OCI-LY7 (cell line): ENCODE results near the gene OR2AT4. TPM values are rescaled to one million over a fixed set of nuclear protein-coding genes. Genes with fewer than 3 reads are reported as not detected.

Source experiments
- BruUV-seq: library from RNA; stranded (reverse); fragments of 400-500 nt; replicated peaks from 2 replicates; lab custom pipeline; 2021; lab: Mats Ljungman, UMichigan
- CTCF ChIA-PET: fragments of 300-600 bp; sonication (Branson Sonifier 250); formaldehyde crosslinking; loops from one replicate; lab custom pipeline; 2022; ENCODE audit warnings: antibody characterized with exemption; ENCODE audit not compliant: unreplicated experiment; lab: Charles Lee
- POLR2A ChIA-PET: fragments of 300-600 bp; sonication (Branson Sonifier 250); formaldehyde crosslinking; loops from one replicate; lab custom pipeline; 2022; ENCODE audit warnings: antibody characterized with exemption; lab: Charles Lee
- DNase-seq: peaks from one replicate; pipeline ENCODE4 v3.0.0-alpha.2; 2015; ENCODE audit warnings: low spot score
- H2AFZ ChIP-seq: fragments of 200-600 bp; sonication (generic), shearing (Covaris generic); 2 replicates; pipeline ENCODE4 v1.6.1; 2014; ENCODE audit warnings: mild to moderate bottlenecking, antibody characterized with exemption, low read length, moderate library complexity
- H3K27ac ChIP-seq: fragments of 200-600 bp; sonication (generic); 2 replicates; pipeline ENCODE4 v1.5.1; 2014; ENCODE audit warnings: mixed run types, low read depth, mild to moderate bottlenecking, moderate library complexity, low read length, inconsistent platforms; ENCODE audit not compliant: poor library complexity, severe bottlenecking
- H3K36me3 ChIP-seq: fragments of 200-600 bp; sonication (generic); 2 replicates; pipeline ENCODE4 v1.6.1; 2014; ENCODE audit warnings: mild to moderate bottlenecking, antibody characterized with exemption, low read length, moderate library complexity, mixed read lengths; ENCODE audit not compliant: insufficient read depth
- H3K4me1 ChIP-seq: fragments of 200-600 bp; sonication (generic); 2 replicates; pipeline ENCODE4 v1.5.1; 2014; ENCODE audit warnings: mild to moderate bottlenecking, low read length; ENCODE audit not compliant: insufficient read depth, poor library complexity, severe bottlenecking
- H3K4me2 ChIP-seq: fragments of 200-600 bp; sonication (generic); 2 replicates; pipeline ENCODE4 v1.6.1; 2014; ENCODE audit warnings: mild to moderate bottlenecking, low read length
- H3K4me3 ChIP-seq: fragments of 200-600 bp; sonication (generic); 2 replicates; pipeline ENCODE4 v1.5.1; 2014; ENCODE audit warnings: mild to moderate bottlenecking, low read depth, low read length; ENCODE audit not compliant: poor library complexity, severe bottlenecking
- H3K79me2 ChIP-seq: fragments of 200-600 bp; sonication (generic); 2 replicates; pipeline ENCODE4 v1.6.1; 2016; ENCODE audit warnings: low read depth, mild to moderate bottlenecking, low read length, moderate library complexity, mixed read lengths; ENCODE audit not compliant: insufficient read depth
- H3K9me2 ChIP-seq: fragments of 200-600 bp; sonication (generic); 2 replicates; pipeline ENCODE4 v1.6.1; 2016; ENCODE audit warnings: mild to moderate bottlenecking, low read length, mixed read lengths; ENCODE audit not compliant: insufficient read depth
- H3K9me3 ChIP-seq: fragments of 200-600 bp; sonication (generic); 2 replicates; pipeline ENCODE4 v1.6.1; 2014; ENCODE audit warnings: mild to moderate bottlenecking, mixed run types, low read length, mixed read lengths
- H4K20me1 ChIP-seq: fragments of 200-600 bp; sonication (generic); 2 replicates; pipeline ENCODE4 v1.6.1; 2014; ENCODE audit warnings: mild to moderate bottlenecking, antibody characterized with exemption, low read length, moderate library complexity, mixed read lengths; ENCODE audit not compliant: insufficient read depth
- EZH2phosphoT487 ChIP-seq: fragments of 200-600 bp; sonication (generic); IDR thresholded peaks from 2 replicates; pipeline ENCODE4 v1.6.1; 2018; ENCODE audit warnings: low read depth, borderline replicate concordance, mild to moderate bottlenecking, mixed run types, antibody characterized with exemption, low read length, moderate library complexity, mixed read lengths
- intact Hi-C: fragments of 100-400 bp; cut with micrococcal nuclease; formaldehyde crosslinking; loops from one replicate; pipeline ENCODE4 v1.10.0; 2022; ENCODE audit not compliant: unreplicated experiment
- total RNA-seq, 2 experiments: library from RNA; depleted of rRNA in 1 of 2; stranded (reverse); fragments of >200 nt in 1 of 2; shearing (Covaris generic) in 1 of 2; gene quantifications; 2 replicates each; pipeline ENCODE4 v1.2.3, GENCODE V29; 2014 to 2022
- TF ChIP-seq, protein P1 (sequence below): fragments of 200-600 bp; sonication (generic); conservative IDR thresholded peaks from 2 replicates; pipeline ENCODE4 v1.5.1; 2014; ENCODE audit warnings: mild to moderate bottlenecking, antibody characterized with exemption, low read length, moderate library complexity, mixed read lengths

OR2AT4 gene
- total RNA-seq, 2 experiments from 2014 or later, result not detected

DNA sequence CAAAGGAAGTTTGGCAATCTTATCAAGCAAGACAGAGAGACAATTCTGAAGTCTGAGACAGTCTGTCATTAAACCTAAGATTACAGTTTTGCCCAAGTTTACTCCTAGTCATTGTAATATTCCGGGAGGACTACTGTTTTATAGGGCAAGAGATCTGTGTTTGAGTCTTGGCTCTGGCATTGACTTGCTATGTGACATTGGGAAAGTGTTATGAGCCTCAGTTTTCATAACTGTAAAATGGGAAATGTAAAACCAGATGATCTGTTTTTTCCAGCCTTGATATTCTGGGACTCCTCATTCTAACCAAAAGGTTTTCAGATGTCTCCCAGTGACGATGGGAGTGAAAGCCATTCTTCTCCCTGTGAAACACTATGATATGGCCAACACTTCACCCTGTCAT is 29.9 kb upstream of the OR2AT4 start:
- no TSS peak for BruUV-seq
- Histone ChIP-seq H3K4me3 (no peak overlapping the region), H2AFZ (no peak overlapping the region), H3K4me1 (no peaks in the 10 kb centered on the region), H3K36me3 (no peaks in the 10 kb centered on the region), H3K4me2 (no peak overlapping the region), H4K20me1 (no peaks in the 10 kb centered on the region), H3K9me3 (no peaks in the 10 kb centered on the region), H3K9me2 (no peaks in the 10 kb centered on the region), H3K79me2 (no peaks in the 10 kb centered on the region), H3K27ac (no peak overlapping the region)
- no peak for DNase-seq
- ChIA-PET POLR2A (no interaction called here), CTCF (no interaction called here)
- intact Hi-C loops, result no loop called here
- no peak for TF ChIP-seq EZH2phosphoT487
- TF ChIP-seq, protein P1, sequence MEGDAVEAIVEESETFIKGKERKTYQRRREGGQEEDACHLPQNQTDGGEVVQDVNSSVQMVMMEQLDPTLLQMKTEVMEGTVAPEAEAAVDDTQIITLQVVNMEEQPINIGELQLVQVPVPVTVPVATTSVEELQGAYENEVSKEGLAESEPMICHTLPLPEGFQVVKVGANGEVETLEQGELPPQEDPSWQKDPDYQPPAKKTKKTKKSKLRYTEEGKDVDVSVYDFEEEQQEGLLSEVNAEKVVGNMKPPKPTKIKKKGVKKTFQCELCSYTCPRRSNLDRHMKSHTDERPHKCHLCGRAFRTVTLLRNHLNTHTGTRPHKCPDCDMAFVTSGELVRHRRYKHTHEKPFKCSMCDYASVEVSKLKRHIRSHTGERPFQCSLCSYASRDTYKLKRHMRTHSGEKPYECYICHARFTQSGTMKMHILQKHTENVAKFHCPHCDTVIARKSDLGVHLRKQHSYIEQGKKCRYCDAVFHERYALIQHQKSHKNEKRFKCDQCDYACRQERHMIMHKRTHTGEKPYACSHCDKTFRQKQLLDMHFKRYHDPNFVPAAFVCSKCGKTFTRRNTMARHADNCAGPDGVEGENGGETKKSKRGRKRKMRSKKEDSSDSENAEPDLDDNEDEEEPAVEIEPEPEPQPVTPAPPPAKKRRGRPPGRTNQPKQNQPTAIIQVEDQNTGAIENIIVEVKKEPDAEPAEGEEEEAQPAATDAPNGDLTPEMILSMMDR, result no peak

DNA sequence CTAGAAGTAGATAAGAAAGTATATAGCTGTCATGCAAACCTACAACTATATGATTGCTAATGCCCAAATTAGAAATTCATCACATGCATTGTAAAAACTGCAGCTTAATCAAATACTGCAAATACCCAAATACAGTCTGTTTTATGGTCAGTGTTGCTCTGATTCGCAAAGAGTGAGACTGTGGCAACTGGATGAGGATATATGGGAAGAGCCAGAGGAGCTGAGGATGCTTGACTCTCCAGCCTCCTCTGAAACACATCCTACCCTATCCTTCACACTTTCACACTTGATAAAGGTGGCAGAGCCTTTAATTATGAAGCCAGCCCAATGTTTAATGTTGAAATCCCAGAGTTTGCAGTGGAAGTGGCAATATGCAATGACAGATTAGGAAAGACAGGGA is 21.9 kb upstream of the OR2AT4 start:
- H3K36me3 ChIP-seq, result no peaks in the 10 kb centered on the region
- H2AFZ ChIP-seq, result no peak overlapping the region
- intact Hi-C loops, result no loop called here
- no TSS peak for BruUV-seq
- TF ChIP-seq EZH2phosphoT487, result no peak
- TF ChIP-seq, protein P1, result no peak
- ChIA-PET POLR2A (no interaction called here), CTCF (no interaction called here)
- DNase-seq, result no peak
- no peaks in the 10 kb centered on the region for H3K9me2 ChIP-seq
- H3K4me3 ChIP-seq, result no peak overlapping the region
- H3K9me3 ChIP-seq, result 0 out of 2 replicates have a peak, but pooled peaks cover 6% of the 10 kb centered on the region
- no peaks in the 10 kb centered on the region for H3K4me1 ChIP-seq
- no peaks in the 10 kb centered on the region for H4K20me1 ChIP-seq
- H3K79me2 ChIP-seq, result no peaks in the 10 kb centered on the region
- no peak overlapping the region for H3K27ac ChIP-seq
- H3K4me2 ChIP-seq, result no peak overlapping the region

DNA sequence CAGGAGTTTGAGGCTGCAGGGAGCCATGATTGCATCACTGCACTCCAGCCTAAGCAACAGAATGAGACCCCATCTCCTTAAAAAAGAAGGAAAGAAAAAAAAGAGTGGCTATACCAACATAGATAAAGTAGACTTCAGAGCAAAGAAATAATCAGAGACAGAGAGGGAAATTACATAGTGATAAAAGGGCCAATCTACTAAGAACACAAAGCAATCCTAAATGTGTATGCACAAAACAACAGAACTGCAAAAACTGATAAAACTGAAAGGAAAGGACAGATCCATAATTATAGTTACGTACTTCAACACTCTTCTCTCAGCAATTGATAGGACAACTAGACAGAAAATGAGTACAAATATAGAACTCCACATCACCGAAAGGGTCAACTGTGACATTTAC is 17.8 kb upstream of the OR2AT4 start:
- POLR2A ChIA-PET, result no interaction called here
- H3K4me3 ChIP-seq, result no peak overlapping the region
- CTCF ChIA-PET, result no interaction called here
- BruUV-seq, result no TSS peak
- H3K4me2 ChIP-seq, result no peak overlapping the region
- DNase-seq, result no peak
- H3K9me2 ChIP-seq, result no peaks in the 10 kb centered on the region
- H2AFZ ChIP-seq, result no peak overlapping the region
- H3K4me1 ChIP-seq, result no peaks in the 10 kb centered on the region
- H4K20me1 ChIP-seq, result no peaks in the 10 kb centered on the region
- no peak overlapping the region for H3K27ac ChIP-seq
- intact Hi-C loops, result no loop called here
- H3K79me2 ChIP-seq, result no peaks in the 10 kb centered on the region
- peaks cover 6% of the 10 kb centered on the region; the same call in 1 of the 2 replicates for H3K9me3 ChIP-seq
- H3K36me3 ChIP-seq, result no peaks in the 10 kb centered on the region
- TF ChIP-seq, protein P1, result no peak
- no peak for TF ChIP-seq EZH2phosphoT487
